Measurements from ENCODE around the gene ZNF740. TPM values are rescaled to one million over a fixed set of nuclear protein-coding genes. Genes with fewer than 3 reads are reported as not detected.

The ZNF740 gene
- polyA plus RNA-seq, 1 donor = 23.7 TPM

GRCh38 chr12:53233671-53234121 is 53.2 kb downstream of the ZNF740 start:
- peaks cover 24% of the 10 kb centered on the region for H3K4me1 ChIP-seq (ENCODE audit: control insufficient read depth, insufficient read depth, low read length)
- peak overlapping the region; percentile 21 for H3K27ac ChIP-seq (ENCODE audit: low read length)

GRCh38 chr12:53234271-53234914 is 53.9 kb downstream of the ZNF740 start:
- peaks cover 24% of the 10 kb centered on the region for H3K4me1 ChIP-seq (ENCODE audit: control insufficient read depth, insufficient read depth, low read length)
- DNase-seq = no peak
- WGBS (ENCODE audit: insufficient coverage, low lambda C conversion rate) = no CpG with 5 or more reads among the region's 12 CpGs

More at GRCh38 chr12:53233671-53234121, 53.2 kb downstream of the ZNF740 start:
- Histone ChIP-seq H3K27me3 (ENCODE audit: control insufficient read depth, insufficient read depth, low read length) (peaks cover 48% of the 10 kb centered on the region), H3K36me3 (ENCODE audit: control insufficient read depth, insufficient read depth, low read length) (no peaks in the 10 kb centered on the region), H3K4me3 (ENCODE audit: low read length) (no peak overlapping the region), H3K9me3 (ENCODE audit: control insufficient read depth, low read depth, low read length) (no peaks in the 10 kb centered on the region)
- WGBS (ENCODE audit: insufficient coverage, low lambda C conversion rate) = no CpG with 5 or more reads among the region's 7 CpGs
- no peak for DNase-seq

GRCh38 chr12:53235164-53235563 is 54.6 kb downstream of the ZNF740 start:
- peaks cover 48% of the 10 kb centered on the region for H3K27me3 ChIP-seq (ENCODE audit: control insufficient read depth, insufficient read depth, low read length)

More at GRCh38 chr12:53234271-53234914, 53.9 kb downstream of the ZNF740 start:
- H3K4me3 ChIP-seq (ENCODE audit: low read length) = no peak overlapping the region
- H3K27me3 ChIP-seq (ENCODE audit: control insufficient read depth, insufficient read depth, low read length) = peaks cover 45% of the 10 kb centered on the region
- H3K27ac ChIP-seq (ENCODE audit: low read length) = peak overlapping the region; percentile 21
- no peaks in the 10 kb centered on the region for H3K9me3 ChIP-seq (ENCODE audit: control insufficient read depth, low read depth, low read length)
- H3K36me3 ChIP-seq (ENCODE audit: control insufficient read depth, insufficient read depth, low read length) = no peaks in the 10 kb centered on the region

GRCh38 chr12:53235742-53236442 is 55.4 kb downstream of the ZNF740 start:
- Histone ChIP-seq H3K4me1 (ENCODE audit: control insufficient read depth, insufficient read depth, low read length) (peaks cover 24% of the 10 kb centered on the region), H3K27me3 (ENCODE audit: control insufficient read depth, insufficient read depth, low read length) (peaks cover 41% of the 10 kb centered on the region), H3K27ac (ENCODE audit: low read length) (no peak overlapping the region), H3K36me3 (ENCODE audit: control insufficient read depth, insufficient read depth, low read length) (no peaks in the 10 kb centered on the region), H3K4me3 (ENCODE audit: low read length) (no peak overlapping the region), H3K9me3 (ENCODE audit: control insufficient read depth, low read depth, low read length) (no peaks in the 10 kb centered on the region)
- WGBS (ENCODE audit: insufficient coverage, low lambda C conversion rate) = 100% methylated on average over 2 of the region's 9 CpGs
- no peak for DNase-seq

More at GRCh38 chr12:53235164-53235563, 54.6 kb downstream of the ZNF740 start:
- WGBS (ENCODE audit: insufficient coverage, low lambda C conversion rate) = 80% methylated on average over 1 of the region's 3 CpGs
- no peak for DNase-seq
- no peaks in the 10 kb centered on the region for H3K36me3 ChIP-seq (ENCODE audit: control insufficient read depth, insufficient read depth, low read length)
- no peak overlapping the region for H3K27ac ChIP-seq (ENCODE audit: low read length)
- no peak overlapping the region for H3K4me3 ChIP-seq (ENCODE audit: low read length)
- peaks cover 24% of the 10 kb centered on the region for H3K4me1 ChIP-seq (ENCODE audit: control insufficient read depth, insufficient read depth, low read length)
- no peaks in the 10 kb centered on the region for H3K9me3 ChIP-seq (ENCODE audit: control insufficient read depth, low read depth, low read length)

- peaks cover 24% of the 10 kb centered on the region for H3K4me1 ChIP-seq (ENCODE audit: control insufficient read depth, insufficient read depth, low read length)
- H3K27me3 ChIP-seq (ENCODE audit: control insufficient read depth, insufficient read depth, low read length) = peaks cover 34% of the 10 kb centered on the region
- H3K9me3 ChIP-seq (ENCODE audit: control insufficient read depth, low read depth, low read length) = no peaks in the 10 kb centered on the region
- WGBS (ENCODE audit: insufficient coverage, low lambda C conversion rate) = no CpG with 5 or more reads among the region's 1 CpG
- no peak overlapping the region for H3K4me3 ChIP-seq (ENCODE audit: low read length)
- no peak overlapping the region for H3K27ac ChIP-seq (ENCODE audit: low read length)
- H3K36me3 ChIP-seq (ENCODE audit: control insufficient read depth, insufficient read depth, low read length) = no peaks in the 10 kb centered on the region
- DNase-seq = no peak
Measured at GRCh38 chr12:53236443-53237111, 56.1 kb downstream of the ZNF740 start.

- Histone ChIP-seq H3K27ac (ENCODE audit: low read length) (no peak overlapping the region), H3K4me1 (ENCODE audit: control insufficient read depth, insufficient read depth, low read length) (peaks cover under 1% of the 10 kb centered on the region), H3K4me3 (ENCODE audit: low read length) (no peak overlapping the region), H3K27me3 (ENCODE audit: control insufficient read depth, insufficient read depth, low read length) (peaks cover 30% of the 10 kb centered on the region), H3K9me3 (ENCODE audit: control insufficient read depth, low read depth, low read length) (no peaks in the 10 kb centered on the region), H3K36me3 (ENCODE audit: control insufficient read depth, insufficient read depth, low read length) (no peaks in the 10 kb centered on the region)
- WGBS (ENCODE audit: insufficient coverage, low lambda C conversion rate) = no CpG with 5 or more reads among the region's 10 CpGs
- DNase-seq = no peak
Measured at GRCh38 chr12:53239643-53240258, 59.2 kb downstream of the ZNF740 start.

GRCh38 chr12:53241623-53242412 is 61.3 kb downstream of the ZNF740 start:
- H3K36me3 ChIP-seq (ENCODE audit: control insufficient read depth, insufficient read depth, low read length) = no peaks in the 10 kb centered on the region
- H3K9me3 ChIP-seq (ENCODE audit: control insufficient read depth, low read depth, low read length) = no peaks in the 10 kb centered on the region
- WGBS (ENCODE audit: insufficient coverage, low lambda C conversion rate) = no CpG with 5 or more reads among the region's 11 CpGs
- peaks cover 27% of the 10 kb centered on the region for H3K27me3 ChIP-seq (ENCODE audit: control insufficient read depth, insufficient read depth, low read length)
- no peak overlapping the region for H3K4me3 ChIP-seq (ENCODE audit: low read length)
- DNase-seq = no peak
- no peak overlapping the region for H3K27ac ChIP-seq (ENCODE audit: low read length)
- no peaks in the 10 kb centered on the region for H3K4me1 ChIP-seq (ENCODE audit: control insufficient read depth, insufficient read depth, low read length)

- Histone ChIP-seq H3K27ac (ENCODE audit: low read length) (no peak overlapping the region), H3K9me3 (ENCODE audit: control insufficient read depth, low read depth, low read length) (no peaks in the 10 kb centered on the region), H3K4me3 (ENCODE audit: low read length) (no peak overlapping the region), H3K36me3 (ENCODE audit: control insufficient read depth, insufficient read depth, low read length) (no peaks in the 10 kb centered on the region), H3K27me3 (ENCODE audit: control insufficient read depth, insufficient read depth, low read length) (peaks cover 27% of the 10 kb centered on the region), H3K4me1 (ENCODE audit: control insufficient read depth, insufficient read depth, low read length) (no peaks in the 10 kb centered on the region)
- WGBS (ENCODE audit: insufficient coverage, low lambda C conversion rate) = no CpG with 5 or more reads among the region's 1 CpG
- no peak for DNase-seq
Measured at GRCh38 chr12:53244337-53244736, 63.8 kb downstream of the ZNF740 start.

Measured in large intestine (tissue), 3 donors.